Measurements from ENCODE around the gene SURF4. TPM values are rescaled to one million over a fixed set of nuclear protein-coding genes. Genes with fewer than 3 reads are reported as not detected.

The SURF4 gene
- total RNA-seq (2014; rRNA removed; shearing (Covaris generic)) = 391 and 428 TPM in 2 replicates

- DNase-seq (ENCODE audit: low spot score) = peak; percentile 87
These were observed at the start of gene SURF4, which contains the start of gene STKLD1 for GRCh38 chr9:133375724-133376654. TSS of gene SURF4 (minus strand) at chr9:133376060. CDS start at chr9:133375969, 91 bp downstream. TSS of gene STKLD1 (plus strand) at chr9:133376366. CDS start at chr9:133376474, 108 bp downstream.

DNA sequence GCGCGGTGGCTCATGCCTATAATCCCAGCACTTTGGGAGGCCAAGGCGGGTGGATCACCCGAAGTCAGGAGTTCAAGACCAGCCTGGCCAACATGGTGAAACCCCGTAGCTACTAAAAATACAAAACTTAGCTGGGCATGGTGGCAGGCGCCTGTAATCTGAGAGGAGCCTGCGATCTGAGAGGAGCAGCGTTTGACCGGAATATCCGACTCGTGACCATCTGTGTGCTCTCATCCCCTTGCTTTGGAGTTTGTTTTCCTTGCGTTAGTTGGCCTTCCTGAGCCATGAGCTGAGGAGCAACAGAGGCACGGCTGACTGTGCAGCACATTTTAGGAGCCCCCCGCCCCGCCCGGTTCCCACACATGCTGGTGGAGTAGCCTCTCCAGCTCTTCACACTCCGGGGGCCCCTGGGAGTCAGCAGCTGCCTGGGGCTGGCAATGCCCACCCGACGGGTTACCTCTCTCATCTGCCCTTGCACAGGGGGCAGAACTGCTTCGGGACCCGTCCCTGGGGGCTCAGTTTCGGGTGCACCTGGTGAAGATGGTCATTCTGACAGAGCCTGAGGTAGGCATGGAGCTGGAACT, 49.3 kb upstream of the SURF4 start:
- DNase-seq (ENCODE audit: low spot score) = no peak

- DNase-seq (ENCODE audit: low spot score) = no peak
These were observed 48.3 kb upstream of the SURF4 start for GRCh38 chr9:133424187-133424586.

DNA sequence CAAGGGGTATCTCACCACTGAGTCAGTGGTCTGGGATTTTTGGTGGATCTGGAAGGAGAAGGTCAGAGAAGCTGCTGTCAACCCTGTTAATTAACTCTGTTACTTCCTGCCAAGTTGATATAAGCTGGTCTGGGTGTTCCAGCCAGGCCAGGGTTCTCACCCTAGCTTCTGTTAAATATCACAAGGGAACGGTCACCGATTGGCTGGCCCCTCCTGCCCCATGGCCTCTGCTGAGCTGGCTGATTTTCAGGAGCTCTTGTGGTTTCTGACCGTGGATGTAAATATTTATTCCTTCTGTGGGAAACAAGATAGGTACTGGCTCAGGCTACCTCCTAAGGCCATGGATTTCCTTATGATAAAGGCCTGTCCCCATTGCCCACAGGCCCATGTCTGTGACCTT, 47.4 kb upstream of the SURF4 start:
- no peak for DNase-seq (ENCODE audit: low spot score)

DNA sequence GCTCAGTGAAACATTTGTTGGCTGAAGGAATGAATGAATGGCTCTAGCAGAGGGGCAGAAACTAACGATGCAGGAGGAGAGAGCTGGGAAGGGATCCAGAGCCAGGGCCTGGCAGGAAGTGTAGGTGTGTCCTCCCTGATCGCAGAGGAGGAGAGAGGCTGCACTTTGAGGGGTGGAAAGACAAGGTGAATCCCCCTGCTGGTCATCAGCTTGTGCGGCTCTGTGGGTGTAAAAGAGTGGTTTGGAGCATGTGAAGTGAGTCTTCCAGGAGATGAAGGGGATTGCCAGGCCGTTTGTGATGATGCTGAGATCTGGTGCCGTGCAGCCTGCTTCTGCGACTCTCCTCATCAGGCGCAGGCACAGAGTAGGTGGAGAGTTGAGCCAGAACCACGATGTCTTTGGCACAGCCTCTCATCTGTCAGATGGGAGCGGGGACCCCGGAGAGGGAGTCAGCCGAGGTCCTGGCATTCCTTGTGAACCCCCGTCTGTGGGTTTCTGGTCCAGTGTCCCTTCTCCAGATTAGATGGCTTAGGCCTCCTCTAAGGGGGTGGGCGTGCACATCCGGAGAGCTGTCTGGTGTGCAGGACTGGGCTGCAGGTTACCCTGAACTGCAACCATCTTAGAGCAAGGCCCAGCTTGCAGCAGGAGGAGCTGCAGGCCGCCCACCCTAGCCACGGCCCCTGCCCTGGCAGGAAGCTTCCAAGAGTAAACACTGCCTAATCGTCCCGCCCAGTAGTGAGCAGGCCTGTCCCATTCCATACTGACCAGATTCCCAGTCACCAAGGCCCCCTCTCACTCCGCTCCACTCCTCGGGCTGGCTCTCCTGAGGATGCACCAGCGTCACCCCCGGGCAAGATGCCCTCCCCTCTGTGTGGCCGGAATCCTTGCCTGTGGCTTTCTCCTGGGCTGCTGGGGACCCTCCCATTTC, 46.0 kb upstream of the SURF4 start, which contains the start of gene ADAMTS13:
Gene ADAMTS13 (plus strand): TSS at position 753 of the 928 bp plus-strand sequence. CDS start 77 bp downstream, at position 830.
- peak; percentile 40 for DNase-seq (ENCODE audit: low spot score)

- DNase-seq (ENCODE audit: low spot score) = no peak
These were observed 44.5 kb upstream of the SURF4 start for GRCh38 chr9:133420392-133420827.

- DNase-seq (ENCODE audit: low spot score) = no peak
These were observed 43.1 kb upstream of the SURF4 start for GRCh38 chr9:133419005-133419404.

GRCh38 chr9:133417541-133418461, 41.9 kb upstream of the SURF4 start, which contains the start of gene REXO4:
TSS of gene REXO4 (minus strand) at chr9:133418010. CDS start at chr9:133417844, 166 bp downstream.
- peak; percentile 75 for DNase-seq (ENCODE audit: low spot score)

DNA sequence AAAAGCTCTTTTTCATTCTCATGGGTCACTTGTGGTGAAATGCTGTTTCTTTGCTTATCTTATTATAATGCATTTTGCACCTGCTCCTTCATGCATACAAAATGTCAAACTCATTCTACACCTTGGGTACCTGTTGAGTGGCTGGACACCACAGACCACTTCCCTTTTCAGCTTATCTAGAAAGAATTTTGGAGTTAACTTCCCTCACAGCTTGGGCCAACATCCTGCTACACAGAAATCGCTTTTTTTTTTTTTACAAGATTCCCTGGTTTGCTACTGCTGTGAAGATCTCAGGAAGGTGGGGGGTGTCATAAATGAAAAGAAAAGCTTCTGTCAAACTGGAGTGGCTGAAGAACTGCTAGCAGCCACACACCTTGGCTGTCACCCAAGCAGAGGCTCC, 39.3 kb upstream of the SURF4 start:
- DNase-seq (ENCODE audit: low spot score) = no peak

GRCh38 chr9:133408042-133408441, 32.2 kb upstream of the SURF4 start:
- DNase-seq (ENCODE audit: low spot score) = no peak

DNA sequence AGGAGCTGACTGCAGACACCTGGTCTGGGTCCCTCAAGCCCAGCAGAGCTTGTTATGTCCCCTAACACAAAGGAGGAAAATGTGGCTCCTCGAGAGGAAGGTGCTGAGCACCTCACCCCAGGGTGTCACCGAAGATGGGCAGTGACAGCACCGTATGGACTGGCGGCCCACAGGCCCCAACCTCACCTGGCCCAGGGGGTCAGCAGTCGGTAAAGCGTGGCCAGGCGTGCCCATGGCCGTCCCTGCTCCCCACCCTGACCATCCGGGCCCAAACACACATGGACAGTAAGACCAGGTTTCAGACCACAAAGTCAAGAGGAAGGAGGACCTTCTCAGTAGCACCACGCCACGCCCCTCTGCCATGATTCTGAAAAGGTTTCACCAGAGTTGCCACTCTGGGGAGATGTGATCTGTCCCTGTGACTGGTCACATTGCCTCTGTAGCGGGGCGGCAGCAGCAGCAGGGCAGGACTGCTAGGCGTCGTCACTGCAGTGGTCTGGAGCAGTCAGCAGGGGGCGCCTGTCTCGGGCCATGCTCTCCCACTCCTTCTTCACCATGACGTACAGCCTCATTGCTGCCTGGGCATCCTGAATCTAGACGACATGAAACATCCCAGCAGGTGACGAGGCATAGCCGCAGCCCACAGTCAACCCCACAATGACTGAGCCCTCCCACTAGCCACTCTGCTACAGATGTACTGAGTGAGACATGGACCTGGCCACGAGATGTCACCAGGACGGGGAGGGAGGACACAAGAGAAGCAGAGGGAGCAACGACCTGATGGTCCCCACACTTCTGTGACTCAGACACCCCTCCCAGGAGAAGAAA, 30.8 kb upstream of the SURF4 start:
- DNase-seq (ENCODE audit: low spot score) = peak; percentile 92

- DNase-seq (ENCODE audit: low spot score) = peak; percentile 56
These were observed 29.9 kb upstream of the SURF4 start for GRCh38 chr9:133405508-133406438.

DNA sequence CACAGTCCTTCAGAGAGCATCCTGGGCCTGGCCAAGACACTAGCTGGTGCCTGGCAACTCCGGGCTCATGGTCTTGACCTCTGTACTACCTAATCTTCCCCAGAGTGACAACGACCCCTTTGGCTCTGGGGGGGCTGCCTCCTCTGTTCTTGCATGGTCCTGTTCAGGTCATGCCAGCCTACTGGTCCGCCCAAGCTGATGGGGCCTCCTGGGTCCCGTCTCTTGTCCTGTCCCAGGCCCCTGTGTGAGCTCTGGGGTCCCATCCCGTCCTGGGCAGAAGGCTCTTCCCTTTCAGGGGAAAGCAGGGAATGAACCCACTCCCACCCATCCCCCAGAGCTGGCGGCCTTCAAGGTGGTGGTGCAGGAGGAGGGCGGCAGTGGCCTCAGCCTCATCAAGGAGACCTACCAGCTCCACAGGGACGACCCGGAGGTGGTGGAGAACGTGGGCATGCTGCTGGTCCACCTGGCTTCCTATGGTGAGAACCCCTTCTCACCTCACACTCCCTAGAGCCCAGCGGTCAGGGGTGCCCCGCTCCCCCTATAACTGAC, 28.7 kb upstream of the SURF4 start:
- no peak for DNase-seq (ENCODE audit: low spot score)

DNA sequence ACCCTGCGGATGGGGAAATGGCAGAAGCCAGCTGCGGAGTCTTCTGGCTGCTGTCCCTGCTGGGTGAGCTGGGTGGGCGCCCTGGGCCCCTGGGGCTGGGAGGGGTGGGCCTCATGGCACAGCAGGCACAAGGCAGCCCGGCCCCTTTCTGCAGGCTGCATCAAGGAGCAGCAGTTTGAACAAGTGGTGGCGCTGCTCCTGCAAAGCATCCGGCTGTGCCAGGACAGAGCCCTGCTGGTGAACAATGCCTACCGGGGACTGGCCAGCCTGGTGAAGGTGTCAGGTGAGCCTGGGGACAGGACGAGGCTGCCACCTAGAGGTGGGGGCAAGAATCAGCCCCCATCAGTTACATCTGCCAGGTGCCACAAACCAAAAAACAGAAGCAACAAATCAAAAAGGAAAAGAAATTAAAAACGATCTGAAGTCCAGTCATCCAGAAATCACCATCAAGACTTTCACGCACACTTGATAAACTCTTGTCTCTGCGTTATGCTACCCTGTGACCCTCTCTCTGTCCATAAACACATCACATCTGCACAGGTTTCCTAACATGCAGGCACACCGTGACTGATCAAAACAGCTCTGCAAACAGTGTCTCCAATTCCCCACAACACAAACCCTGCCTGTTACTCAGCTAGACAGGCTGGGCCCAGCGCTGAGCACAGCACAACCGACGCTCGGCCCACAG, 28.1 kb upstream of the SURF4 start:
- DNase-seq (ENCODE audit: low spot score) = no peak

GRCh38 chr9:133402689-133403088, 26.8 kb upstream of the SURF4 start:
- no peak for DNase-seq (ENCODE audit: low spot score)

GRCh38 chr9:133401588-133401987, 25.7 kb upstream of the SURF4 start:
- DNase-seq (ENCODE audit: low spot score) = no peak

DNA sequence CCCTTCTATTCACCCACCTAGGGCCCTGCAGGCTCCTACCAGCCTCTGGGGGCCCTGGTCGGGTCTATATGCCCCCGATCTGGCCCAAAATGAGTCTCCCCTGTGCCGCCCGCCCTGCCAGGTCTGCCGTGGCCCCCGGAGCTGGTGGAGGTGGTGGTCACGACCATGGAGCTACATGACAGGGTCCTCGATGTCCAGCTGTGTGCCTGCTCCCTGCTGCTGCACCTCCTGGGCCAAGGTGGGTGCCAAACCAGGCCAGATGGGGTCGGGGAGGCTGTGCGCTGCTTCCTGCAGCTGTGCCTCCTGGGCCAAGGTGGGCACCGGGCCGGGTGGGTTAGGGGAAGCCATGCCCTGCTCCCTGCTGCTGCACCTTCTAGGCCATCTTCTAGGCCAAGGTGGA, 24.4 kb upstream of the SURF4 start:
- DNase-seq (ENCODE audit: low spot score) = no peak

Measured in A172 (cell line).